SK-N-SH treated with all-trans-retinoic acid at 6 μM for 48 hours (cell line): ENCODE results near the gene CD300C.

Source experiments
- ARNTL ChIP-seq: fragments of 450-650 bp; formaldehyde crosslinking; IDR thresholded peaks from 2 replicates; pipeline ENCODE4 v1.5.0; 2020; ENCODE audit warnings: low read depth, mild to moderate bottlenecking, moderate library complexity, borderline replicate concordance
- ESRRG ChIP-seq: fragments of 250-450 bp; sonication (Bioruptor Pico); IDR thresholded peaks from 2 replicates; pipeline ENCODE4 v1.6.1; 2021; ENCODE audit warnings: mild to moderate bottlenecking
- ISL1 ChIP-seq: fragments of 250-450 bp; sonication (Bioruptor Pico); IDR thresholded peaks from 2 replicates; pipeline ENCODE4 v2.1.2; 2022; ENCODE audit warnings: mild to moderate bottlenecking, moderate library complexity
- OSR1 ChIP-seq: fragments of 250-450 bp; sonication (Bioruptor Pico); IDR thresholded peaks from 2 replicates; pipeline ENCODE4 v1.8.0; 2022; ENCODE audit warnings: moderate library complexity, mild to moderate bottlenecking, inconsistent platforms
- ZNF8 ChIP-seq: fragments of 450-650 bp; formaldehyde crosslinking; IDR thresholded peaks from 2 replicates; pipeline ENCODE4 v1.5.0; 2020; ENCODE audit warnings: mild to moderate bottlenecking, moderate library complexity
- TF ChIP-seq, protein P1 (sequence below): fragments of 250-450 bp; sonication (Bioruptor Pico); IDR thresholded peaks from 2 replicates; pipeline ENCODE4 v1.5.0; 2020; ENCODE audit warnings: mild to moderate bottlenecking, moderate library complexity
- TF ChIP-seq, protein P2 (sequence below): fragments of 250-450 bp; sonication (Bioruptor Pico); IDR thresholded peaks from 2 replicates; pipeline ENCODE4 v1.5.1; 2020; ENCODE audit warnings: low read depth, mild to moderate bottlenecking, moderate library complexity
- TF ChIP-seq, protein P3 (sequence below): fragments of 250-450 bp; sonication (Bioruptor Pico); IDR thresholded peaks from 2 replicates; pipeline ENCODE4 v1.8.0; 2020; ENCODE audit warnings: mild to moderate bottlenecking, moderate library complexity, borderline replicate concordance

DNA sequence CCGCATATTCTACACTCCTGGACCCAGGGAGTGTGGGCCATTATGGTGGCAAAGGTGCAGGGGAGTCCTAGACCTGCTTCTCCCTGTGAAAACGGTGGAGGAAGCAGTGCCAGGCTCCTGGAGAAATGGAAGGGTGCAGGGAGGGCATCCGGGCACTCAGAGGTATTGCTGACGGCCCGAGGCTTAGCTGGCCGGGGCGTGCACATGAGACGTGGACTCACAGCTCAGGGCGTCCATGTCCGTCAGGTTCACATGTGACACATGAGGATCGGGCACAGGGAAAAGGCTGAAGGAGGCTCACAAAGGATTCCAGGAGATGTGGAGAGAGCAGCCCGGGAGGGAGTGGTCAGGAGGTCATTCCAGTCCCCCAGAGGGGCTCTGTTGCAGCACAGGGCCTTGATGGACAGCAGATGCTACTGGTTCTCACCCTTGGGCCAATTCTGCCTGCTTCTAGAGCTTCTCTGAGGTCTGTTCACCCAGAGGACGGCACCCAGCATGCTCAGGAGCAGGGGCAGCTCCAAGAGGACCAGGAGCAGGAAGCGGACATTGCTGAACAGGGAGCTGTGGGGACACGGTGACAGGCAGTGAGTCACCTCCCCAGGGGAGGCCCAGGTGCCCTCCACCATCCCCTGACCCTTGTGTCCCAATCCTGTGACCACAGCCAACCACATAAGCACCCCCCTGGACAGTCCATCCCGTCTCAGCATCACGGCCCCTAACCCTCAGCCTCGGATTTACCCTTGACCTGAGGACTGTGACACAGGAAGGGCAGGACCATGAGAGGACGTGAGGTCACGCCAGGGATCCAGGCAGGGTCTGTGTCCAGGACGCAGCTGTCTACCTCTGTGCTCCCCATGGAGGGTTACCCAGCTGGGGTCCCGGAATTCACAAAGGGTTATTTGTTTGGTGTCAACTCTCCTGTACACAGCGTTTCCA is 4.5 kb downstream of the CD300C start:
- TF ChIP-seq, protein P1, sequence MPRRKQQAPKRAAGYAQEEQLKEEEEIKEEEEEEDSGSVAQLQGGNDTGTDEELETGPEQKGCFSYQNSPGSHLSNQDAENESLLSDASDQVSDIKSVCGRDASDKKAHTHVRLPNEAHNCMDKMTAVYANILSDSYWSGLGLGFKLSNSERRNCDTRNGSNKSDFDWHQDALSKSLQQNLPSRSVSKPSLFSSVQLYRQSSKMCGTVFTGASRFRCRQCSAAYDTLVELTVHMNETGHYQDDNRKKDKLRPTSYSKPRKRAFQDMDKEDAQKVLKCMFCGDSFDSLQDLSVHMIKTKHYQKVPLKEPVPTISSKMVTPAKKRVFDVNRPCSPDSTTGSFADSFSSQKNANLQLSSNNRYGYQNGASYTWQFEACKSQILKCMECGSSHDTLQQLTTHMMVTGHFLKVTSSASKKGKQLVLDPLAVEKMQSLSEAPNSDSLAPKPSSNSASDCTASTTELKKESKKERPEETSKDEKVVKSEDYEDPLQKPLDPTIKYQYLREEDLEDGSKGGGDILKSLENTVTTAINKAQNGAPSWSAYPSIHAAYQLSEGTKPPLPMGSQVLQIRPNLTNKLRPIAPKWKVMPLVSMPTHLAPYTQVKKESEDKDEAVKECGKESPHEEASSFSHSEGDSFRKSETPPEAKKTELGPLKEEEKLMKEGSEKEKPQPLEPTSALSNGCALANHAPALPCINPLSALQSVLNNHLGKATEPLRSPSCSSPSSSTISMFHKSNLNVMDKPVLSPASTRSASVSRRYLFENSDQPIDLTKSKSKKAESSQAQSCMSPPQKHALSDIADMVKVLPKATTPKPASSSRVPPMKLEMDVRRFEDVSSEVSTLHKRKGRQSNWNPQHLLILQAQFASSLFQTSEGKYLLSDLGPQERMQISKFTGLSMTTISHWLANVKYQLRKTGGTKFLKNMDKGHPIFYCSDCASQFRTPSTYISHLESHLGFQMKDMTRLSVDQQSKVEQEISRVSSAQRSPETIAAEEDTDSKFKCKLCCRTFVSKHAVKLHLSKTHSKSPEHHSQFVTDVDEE (CRISPR knock-in tag): no peak
- TF ChIP-seq, protein P2, sequence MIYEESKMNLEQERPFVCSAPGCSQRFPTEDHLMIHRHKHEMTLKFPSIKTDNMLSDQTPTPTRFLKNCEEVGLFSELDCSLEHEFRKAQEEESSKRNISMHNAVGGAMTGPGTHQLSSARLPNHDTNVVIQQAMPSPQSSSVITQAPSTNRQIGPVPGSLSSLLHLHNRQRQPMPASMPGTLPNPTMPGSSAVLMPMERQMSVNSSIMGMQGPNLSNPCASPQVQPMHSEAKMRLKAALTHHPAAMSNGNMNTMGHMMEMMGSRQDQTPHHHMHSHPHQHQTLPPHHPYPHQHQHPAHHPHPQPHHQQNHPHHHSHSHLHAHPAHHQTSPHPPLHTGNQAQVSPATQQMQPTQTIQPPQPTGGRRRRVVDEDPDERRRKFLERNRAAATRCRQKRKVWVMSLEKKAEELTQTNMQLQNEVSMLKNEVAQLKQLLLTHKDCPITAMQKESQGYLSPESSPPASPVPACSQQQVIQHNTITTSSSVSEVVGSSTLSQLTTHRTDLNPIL (CRISPR knock-in tag): no peak
- TF ChIP-seq ARNTL: no peak
- no peak for TF ChIP-seq OSR1 (CRISPR knock-in tag)
- TF ChIP-seq ISL1 (CRISPR knock-in tag): no peak
- no peak for TF ChIP-seq ZNF8 (CRISPR knock-in tag)
- no peak for TF ChIP-seq ESRRG (CRISPR knock-in tag)
- TF ChIP-seq, protein P3, sequence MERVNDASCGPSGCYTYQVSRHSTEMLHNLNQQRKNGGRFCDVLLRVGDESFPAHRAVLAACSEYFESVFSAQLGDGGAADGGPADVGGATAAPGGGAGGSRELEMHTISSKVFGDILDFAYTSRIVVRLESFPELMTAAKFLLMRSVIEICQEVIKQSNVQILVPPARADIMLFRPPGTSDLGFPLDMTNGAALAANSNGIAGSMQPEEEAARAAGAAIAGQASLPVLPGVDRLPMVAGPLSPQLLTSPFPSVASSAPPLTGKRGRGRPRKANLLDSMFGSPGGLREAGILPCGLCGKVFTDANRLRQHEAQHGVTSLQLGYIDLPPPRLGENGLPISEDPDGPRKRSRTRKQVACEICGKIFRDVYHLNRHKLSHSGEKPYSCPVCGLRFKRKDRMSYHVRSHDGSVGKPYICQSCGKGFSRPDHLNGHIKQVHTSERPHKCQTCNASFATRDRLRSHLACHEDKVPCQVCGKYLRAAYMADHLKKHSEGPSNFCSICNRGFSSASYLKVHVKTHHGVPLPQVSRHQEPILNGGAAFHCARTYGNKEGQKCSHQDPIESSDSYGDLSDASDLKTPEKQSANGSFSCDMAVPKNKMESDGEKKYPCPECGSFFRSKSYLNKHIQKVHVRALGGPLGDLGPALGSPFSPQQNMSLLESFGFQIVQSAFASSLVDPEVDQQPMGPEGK (CRISPR knock-in tag): no peak
